Measurements from ENCODE around the gene SRCIN1.
A peak's percentile ranks its signal among the peaks of the same experiment; 100 is the strongest.
"Not testable (repeated sequence)": the region's sequence is repeated elsewhere in the genome, so short reads cannot be mapped to it uniquely, and the experiment has no call there.

SRCIN1 gene, protein sequence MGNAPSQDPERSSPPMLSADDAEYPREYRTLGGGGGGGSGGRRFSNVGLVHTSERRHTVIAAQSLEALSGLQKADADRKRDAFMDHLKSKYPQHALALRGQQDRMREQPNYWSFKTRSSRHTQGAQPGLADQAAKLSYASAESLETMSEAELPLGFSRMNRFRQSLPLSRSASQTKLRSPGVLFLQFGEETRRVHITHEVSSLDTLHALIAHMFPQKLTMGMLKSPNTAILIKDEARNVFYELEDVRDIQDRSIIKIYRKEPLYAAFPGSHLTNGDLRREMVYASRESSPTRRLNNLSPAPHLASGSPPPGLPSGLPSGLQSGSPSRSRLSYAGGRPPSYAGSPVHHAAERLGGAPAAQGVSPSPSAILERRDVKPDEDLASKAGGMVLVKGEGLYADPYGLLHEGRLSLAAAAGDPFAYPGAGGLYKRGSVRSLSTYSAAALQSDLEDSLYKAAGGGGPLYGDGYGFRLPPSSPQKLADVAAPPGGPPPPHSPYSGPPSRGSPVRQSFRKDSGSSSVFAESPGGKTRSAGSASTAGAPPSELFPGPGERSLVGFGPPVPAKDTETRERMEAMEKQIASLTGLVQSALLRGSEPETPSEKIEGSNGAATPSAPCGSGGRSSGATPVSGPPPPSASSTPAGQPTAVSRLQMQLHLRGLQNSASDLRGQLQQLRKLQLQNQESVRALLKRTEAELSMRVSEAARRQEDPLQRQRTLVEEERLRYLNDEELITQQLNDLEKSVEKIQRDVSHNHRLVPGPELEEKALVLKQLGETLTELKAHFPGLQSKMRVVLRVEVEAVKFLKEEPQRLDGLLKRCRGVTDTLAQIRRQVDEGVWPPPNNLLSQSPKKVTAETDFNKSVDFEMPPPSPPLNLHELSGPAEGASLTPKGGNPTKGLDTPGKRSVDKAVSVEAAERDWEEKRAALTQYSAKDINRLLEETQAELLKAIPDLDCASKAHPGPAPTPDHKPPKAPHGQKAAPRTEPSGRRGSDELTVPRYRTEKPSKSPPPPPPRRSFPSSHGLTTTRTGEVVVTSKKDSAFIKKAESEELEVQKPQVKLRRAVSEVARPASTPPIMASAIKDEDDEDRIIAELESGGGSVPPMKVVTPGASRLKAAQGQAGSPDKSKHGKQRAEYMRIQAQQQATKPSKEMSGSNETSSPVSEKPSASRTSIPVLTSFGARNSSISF

DNA sequence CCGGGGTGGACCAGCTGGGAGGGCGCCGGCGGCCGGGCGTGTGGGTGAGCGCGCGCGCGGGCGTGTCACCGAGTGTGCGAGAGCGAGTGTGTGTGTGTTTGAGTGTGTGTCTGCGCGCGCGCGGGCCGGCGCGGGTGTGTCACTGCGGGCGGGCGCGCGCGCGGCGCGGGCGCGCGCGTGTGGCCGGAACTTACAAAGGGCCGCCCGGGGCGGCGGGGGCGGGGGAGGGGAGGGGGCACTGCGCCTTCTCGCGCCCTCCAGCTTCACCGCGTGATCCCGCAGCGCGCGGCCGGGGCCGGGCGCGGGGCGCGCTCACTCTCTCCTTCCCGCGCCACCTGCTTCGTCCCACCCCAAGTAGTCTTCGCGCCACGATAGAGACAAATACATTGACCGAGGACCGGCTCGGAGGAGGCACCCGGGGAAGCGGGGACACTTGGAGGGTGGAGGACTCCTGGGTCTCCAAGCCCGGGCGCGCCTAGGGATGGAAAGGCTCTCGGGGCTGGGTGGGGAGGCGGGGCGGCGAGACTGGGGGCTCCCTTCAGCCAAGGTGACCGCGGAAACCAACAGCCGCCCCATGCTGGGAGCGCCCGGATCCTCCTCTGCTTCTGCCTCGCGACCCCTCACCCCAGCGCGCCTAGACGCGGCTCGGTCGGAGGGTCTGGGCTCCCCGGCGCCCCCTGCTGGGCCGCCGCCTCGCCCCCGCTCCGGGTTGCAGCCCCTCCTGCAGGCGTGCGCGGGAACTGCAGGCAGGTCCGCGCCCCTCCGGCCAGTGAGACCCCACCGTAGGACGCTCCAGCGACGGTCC lies at the start of gene SRCIN1:
Gene SRCIN1 (minus strand): TSS at position 112 of the 805 bp plus-strand sequence. CDS start 247 bp downstream, outside the sequence.
- DNase-seq: peak; percentile 40

GRCh38 chr17:38654411-38655398 lies 49.0 kb upstream of the SRCIN1 start:
- DNase-seq: no peak

- DNase-seq: no peak
Observed at GRCh38 chr17:38653679-38654078, 47.9 kb upstream of the SRCIN1 start.

DNA sequence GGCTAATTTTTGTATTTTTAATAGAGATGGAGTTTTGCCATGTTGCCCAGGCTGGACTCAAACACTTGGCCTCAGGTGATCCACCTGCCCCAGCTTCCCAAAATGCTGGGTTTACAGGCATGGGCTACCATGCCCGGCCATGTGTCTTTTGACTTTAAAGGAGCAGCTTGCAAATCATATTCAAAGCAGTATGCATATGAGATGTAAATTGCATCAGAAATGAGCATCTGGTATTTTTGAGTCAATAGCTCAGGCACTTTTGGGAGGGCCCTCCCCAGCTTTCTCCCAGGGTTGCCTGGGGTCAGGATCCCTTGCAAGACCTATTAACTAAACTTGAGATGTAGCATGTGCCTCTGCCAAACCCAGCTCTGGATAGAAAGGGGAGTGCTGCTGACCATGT lies 47.5 kb upstream of the SRCIN1 start:
- DNase-seq: no peak

DNA sequence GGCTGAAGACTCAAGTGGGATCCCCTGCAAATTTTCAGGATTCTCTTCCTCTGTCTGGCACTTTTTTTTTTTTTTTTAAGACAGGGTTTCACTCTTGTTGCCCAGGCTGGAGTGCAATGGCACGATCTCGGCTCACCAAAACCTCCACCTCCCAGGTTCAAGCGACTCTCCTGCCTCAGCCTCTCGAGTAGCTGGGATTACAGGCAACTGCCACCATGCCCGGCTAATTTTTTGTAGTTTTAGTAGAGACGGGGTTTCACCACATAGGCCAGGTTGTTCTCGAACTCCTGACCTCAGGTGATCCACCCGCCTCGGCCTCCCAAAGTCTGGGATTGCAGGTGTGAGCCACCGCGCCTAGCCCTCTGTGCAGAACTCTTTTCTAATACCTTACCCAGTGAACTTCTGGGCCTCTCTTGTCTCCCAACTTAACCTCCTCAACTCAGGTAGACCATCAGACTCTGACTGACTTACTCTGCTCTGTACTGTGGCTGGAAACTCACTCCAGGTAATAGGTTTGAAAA lies 45.0 kb upstream of the SRCIN1 start:
- DNase-seq: not testable (repeated sequence)

- no peak for DNase-seq
Observed at GRCh38 chr17:38637951-38638350, 32.2 kb upstream of the SRCIN1 start.

GRCh38 chr17:38636054-38636453 lies 30.3 kb upstream of the SRCIN1 start:
- DNase-seq: no peak

- DNase-seq: no peak
Observed at GRCh38 chr17:38632334-38632733, 26.6 kb upstream of the SRCIN1 start.

GRCh38 chr17:38628441-38628840 lies 22.7 kb upstream of the SRCIN1 start:
- DNase-seq: no peak

DNA sequence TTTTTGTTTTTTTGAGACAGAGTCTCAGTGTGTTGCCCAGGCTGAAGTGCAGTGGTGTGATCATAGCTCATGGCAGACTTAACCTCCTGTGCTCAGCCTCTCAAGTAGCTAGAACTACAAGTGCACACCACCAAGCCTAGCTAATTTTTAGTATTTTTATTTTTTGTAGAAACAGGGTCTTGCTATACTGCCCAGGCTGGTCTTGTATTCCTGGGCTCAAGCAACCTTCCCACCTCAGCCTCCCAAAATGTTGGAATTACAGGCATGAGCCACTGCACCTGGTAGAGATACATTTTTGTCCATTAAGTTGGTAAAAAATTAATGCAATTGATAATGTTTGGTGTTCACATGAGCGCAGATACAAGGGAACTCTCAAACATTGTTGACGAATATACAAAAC lies 22.2 kb upstream of the SRCIN1 start:
- DNase-seq: no peak

DNA sequence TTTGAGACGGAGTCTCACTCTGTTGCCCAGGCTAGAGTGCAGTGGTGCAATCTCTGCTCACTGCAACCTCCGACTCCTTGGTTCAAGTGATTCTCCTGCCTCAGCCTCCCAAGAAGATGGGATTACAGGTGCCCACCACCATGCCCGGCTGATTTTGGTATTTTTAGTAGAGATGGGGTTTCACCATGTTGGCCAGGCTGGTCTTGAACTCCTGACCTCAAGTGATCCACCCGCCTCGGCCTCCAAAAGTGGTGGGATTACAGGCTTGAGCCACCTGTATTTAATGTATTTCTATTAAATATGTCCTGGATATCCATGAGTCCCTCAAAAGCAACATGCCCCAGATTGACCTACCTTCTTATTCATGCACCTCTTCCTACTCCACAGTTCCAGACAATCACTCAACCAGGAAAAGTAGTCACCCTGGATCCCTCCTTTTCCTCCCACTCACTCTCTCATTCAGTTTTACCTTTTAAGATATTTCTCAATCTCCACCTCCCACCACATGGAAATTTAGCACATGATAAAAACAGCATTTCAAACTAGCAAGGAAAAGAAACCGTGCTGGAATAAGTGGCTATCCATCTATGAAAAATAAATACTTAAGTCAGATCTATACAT lies 21.0 kb upstream of the SRCIN1 start:
- not testable (repeated sequence) for DNase-seq

DNA sequence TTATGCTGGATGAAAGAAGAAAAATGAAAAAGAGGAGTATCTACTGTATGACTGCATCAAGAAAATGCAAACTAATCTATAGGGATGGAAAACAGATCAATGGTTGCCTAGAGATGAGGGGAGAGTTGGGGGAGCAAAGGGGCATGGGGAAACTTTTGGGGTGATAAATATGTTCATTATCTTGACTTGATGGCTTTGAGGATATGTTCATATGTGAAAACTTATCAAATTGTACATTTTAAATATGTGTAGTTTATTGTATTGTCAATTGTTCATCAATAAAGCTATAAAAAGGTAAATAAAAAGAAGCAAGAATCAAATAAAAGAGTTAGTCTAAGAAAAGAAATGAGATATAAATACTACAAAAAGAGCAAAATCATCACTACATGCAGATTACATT lies 19.7 kb upstream of the SRCIN1 start:
- DNase-seq: no peak

DNA sequence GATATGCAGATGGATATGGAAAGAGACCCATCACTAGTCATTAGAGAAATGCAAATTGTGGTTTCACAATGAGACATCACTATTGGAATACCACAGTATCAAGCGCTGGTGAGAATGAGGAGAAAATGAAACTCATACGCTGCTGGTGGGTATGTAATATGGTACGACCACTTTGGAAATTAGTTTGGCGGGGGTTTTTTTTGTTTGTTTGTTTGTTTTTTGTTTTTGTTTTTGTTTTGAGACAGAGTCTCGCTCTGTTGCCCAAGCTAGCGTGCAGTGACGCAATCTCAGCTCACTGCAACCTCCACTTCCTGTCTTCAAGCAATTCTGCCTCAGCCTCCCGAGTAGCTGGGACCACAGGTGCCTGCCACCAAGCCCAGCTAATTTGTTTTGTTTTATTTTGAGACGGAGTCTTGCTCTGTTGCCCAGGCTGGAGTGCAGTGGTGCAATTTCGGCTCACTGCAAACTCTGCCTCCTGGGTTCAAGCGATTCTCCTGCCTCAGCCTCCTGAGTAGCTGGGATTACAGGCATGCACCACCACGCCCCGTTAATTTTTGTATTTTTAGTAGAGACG lies 19.1 kb upstream of the SRCIN1 start:
- not testable (repeated sequence) for DNase-seq

GRCh38 chr17:38621538-38621937 lies 15.8 kb upstream of the SRCIN1 start:
- no peak for DNase-seq

- DNase-seq: no peak
Observed at GRCh38 chr17:38620551-38621277, 15.0 kb upstream of the SRCIN1 start.

- no peak for DNase-seq
Observed at GRCh38 chr17:38619937-38620550, 14.3 kb upstream of the SRCIN1 start.

- no peak for DNase-seq
Observed at GRCh38 chr17:38619451-38619795, 13.7 kb upstream of the SRCIN1 start.

- DNase-seq: no peak
Observed at GRCh38 chr17:38617967-38618760, 12.4 kb upstream of the SRCIN1 start.

Measured in NCI-H748 treated with DMSO at 0.1 percent for 48 hours (cell line).